Measurements from ENCODE around the gene PRDX5. TPM values are rescaled to one million over a fixed set of nuclear protein-coding genes. Genes with fewer than 3 reads are reported as not detected.
"Not testable (repeated sequence)": the region's sequence is repeated elsewhere in the genome, so short reads cannot be mapped to it uniquely, and the experiment has no call there.

Gene PRDX5
- total RNA-seq, 2 experiments from 2014 or later: 31.7 to 33.1 TPM

- POLR2A ChIA-PET: interaction anchor here (4.0 kb wide), 1 partner anchor 11 kb away, joined by 105 read pairs; the partner anchor contains the start of genes CATSPERZ and ESRRA
These were observed 2.9 kb upstream of the PRDX5 start for GRCh38 chr11:64314805-64315561.

DNA sequence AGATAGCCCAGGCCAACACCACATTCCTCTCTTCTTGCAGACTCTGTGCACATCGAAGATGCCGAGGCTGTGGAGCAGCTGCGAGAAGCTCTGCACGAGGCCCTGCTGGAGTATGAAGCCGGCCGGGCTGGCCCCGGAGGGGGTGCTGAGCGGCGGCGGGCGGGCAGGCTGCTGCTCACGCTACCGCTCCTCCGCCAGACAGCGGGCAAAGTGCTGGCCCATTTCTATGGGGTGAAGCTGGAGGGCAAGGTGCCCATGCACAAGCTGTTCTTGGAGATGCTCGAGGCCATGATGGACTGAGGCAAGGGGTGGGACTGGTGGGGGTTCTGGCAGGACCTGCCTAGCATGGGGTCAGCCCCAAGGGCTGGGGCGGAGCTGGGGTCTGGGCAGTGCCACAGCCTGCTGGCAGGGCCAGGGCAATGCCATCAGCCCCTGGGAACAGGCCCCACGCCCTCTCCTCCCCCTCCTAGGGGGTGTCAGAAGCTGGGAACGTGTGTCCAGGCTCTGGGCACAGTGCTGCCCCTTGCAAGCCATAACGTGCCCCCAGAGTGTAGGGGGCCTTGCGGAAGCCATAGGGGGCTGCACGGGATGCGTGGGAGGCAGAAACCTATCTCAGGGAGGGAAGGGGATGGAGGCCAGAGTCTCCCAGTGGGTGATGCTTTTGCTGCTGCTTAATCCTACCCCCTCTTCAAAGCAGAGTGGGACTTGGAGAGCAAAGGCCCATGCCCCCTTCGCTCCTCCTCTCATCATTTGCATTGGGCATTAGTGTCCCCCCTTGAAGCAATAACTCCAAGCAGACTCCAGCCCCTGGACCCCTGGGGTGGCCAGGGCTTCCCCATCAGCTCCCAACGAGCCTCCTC lies 2.0 kb upstream of the PRDX5 start:
- ChIA-PET POLR2A (interaction anchor here (2.2 to 4.0 kb wide), 6 partner anchors 12 to 110 kb away, joined by 7 to 105 read pairs (median 74); partner anchors contain the start of genes CATSPERZ, CCDC88B, ESRRA and FERMT3), CTCF (interaction anchor here (1.5 to 3.0 kb wide), 6 partner anchors 12 to 337 kb away, joined by 4 to 39 read pairs (median 22); partner anchors contain the start of genes CCDC88B, ESRRA and FERMT3)
- Mint-ChIP-seq H3K36me3 (ENCODE audit: low read depth) (peaks cover 57% of the 10 kb centered on the region), H3K27ac (peak overlapping the region; percentile 98), H3K4me1 (ENCODE audit: low read depth) (peaks cover 47% of the 10 kb centered on the region), H3K4me3 (peak overlapping the region; percentile 92)
- H3K27me3 Mint-ChIP-seq; H3K4me3 ChIP-seq (ENCODE audit: low read length); ATAC-seq (ENCODE audit: poor library complexity); H3K9me3 Mint-ChIP-seq; H3K9me3 ChIP-seq (ENCODE audit: control insufficient read depth in 1 of 2, insufficient read depth in 1 of 2, low read length in 2 of 2); H3K27me3 ChIP-seq (ENCODE audit: control insufficient read depth in 1 of 2, insufficient read depth in 2 of 2, low read length in 2 of 2): not testable (repeated sequence)
- peak overlapping the region; percentile 93 to 99 for H3K27ac ChIP-seq (ENCODE audit: low read depth in 1 of 2, low read length in 2 of 2)
- peaks cover 40% of the 10 kb centered on the region for H3K4me1 ChIP-seq (ENCODE audit: insufficient read depth, low read length)
- intact Hi-C loops (cut with DNase I, micrococcal nuclease): loop anchor here in 1 of 2 experiments (5.0 kb wide), 1 partner anchor 41 kb away; the partner anchor contains the start of gene RPS6KA4
- peak in 1 of 14 experiments; percentile 38 for DNase-seq
- H3K36me3 ChIP-seq (ENCODE audit: insufficient read depth, low read length): peaks cover 34% of the 10 kb centered on the region

More at GRCh38 chr11:64314805-64315561, 2.9 kb upstream of the PRDX5 start:
- DNase-seq (peak in 1 of 14 experiments; percentile 31), ATAC-seq (ENCODE audit: poor library complexity) (no peak)
- Histone ChIP-seq H3K27ac (ENCODE audit: low read depth in 1 of 2, low read length in 2 of 2) (no peak overlapping the region), H3K4me3 (ENCODE audit: low read length) (no peak overlapping the region), H3K4me1 (ENCODE audit: insufficient read depth, low read length) (peaks cover 40% of the 10 kb centered on the region), H3K27me3 (ENCODE audit: control insufficient read depth in 1 of 2, insufficient read depth in 2 of 2, low read length in 2 of 2) (no peaks in the 10 kb centered on the region), H3K36me3 (ENCODE audit: insufficient read depth, low read length) (peaks cover 31% of the 10 kb centered on the region), H3K9me3 (ENCODE audit: control insufficient read depth in 1 of 2, insufficient read depth in 1 of 2, low read length in 2 of 2) (no peaks in the 10 kb centered on the region)
- Mint-ChIP-seq H3K9me3 (no peaks in the 10 kb centered on the region), H3K4me3 (no peak overlapping the region), H3K27me3 (no peaks in the 10 kb centered on the region), H3K4me1 (ENCODE audit: low read depth) (peaks cover 41% of the 10 kb centered on the region), H3K36me3 (ENCODE audit: low read depth) (peaks cover 50% of the 10 kb centered on the region), H3K27ac (peak overlapping the region; percentile 47)
- intact Hi-C loops (cut with DNase I, micrococcal nuclease): loop anchor here in 1 of 2 experiments (5.0 kb wide), 1 partner anchor 42 kb away; the partner anchor contains the start of gene RPS6KA4
- CTCF ChIA-PET: no interaction called here
- TF ChIP-seq CTCF (IDR thresholded peaks at IDR 0.05): no peak

DNA sequence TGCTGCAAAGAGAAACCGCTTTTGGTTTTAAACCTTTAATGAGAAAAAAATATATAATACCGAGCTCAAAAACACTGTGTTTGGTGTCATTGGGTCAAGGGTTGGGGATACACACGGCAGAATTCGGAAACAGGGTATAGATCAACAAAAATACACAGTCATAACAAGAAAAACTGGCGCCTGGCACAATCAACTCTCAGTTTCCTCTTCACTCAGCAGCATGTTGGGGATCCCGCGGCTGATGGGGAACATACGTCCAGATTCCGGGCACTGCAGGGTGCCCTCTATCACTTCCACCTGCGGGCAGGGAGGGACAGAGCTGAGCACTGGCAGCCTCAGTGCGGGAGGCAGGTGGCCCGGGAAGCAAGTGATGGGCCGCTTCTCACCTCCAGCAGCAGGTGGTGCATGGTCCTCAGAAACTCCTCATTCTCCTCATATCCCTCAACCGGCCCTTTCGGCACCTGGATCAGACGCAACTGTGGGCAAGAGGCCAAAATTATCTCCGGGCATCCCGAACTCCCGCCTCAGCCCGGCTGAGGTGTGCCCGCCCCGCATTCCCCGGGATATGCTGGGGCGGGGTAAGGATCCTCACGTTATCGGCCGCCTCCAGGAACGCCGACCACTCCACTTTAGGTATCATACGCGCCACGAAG lies 1.1 kb upstream of the PRDX5 start:
- H3K4me3 ChIP-seq (ENCODE audit: low read length): peak overlapping the region; percentile 96
- CTCF ChIA-PET: interaction anchor here (1.4 to 3.0 kb wide), 11 partner anchors 13 to 336 kb away, joined by 4 to 39 read pairs (median 7); partner anchors contain the start of genes CCDC88B, ESRRA, FERMT3 and PLCB3
- Mint-ChIP-seq H3K27me3 (no peaks in the 10 kb centered on the region), H3K4me3 (peak overlapping the region; percentile 92), H3K27ac (peak overlapping the region; percentile 98), H3K4me1 (ENCODE audit: low read depth) (peaks cover 48% of the 10 kb centered on the region), H3K9me3 (no peaks in the 10 kb centered on the region), H3K36me3 (ENCODE audit: low read depth) (peaks cover 63% of the 10 kb centered on the region)
- intact Hi-C loops (cut with DNase I, micrococcal nuclease): loop anchor here (1.0 to 5.0 kb wide), 8 partner anchors 10 to 337 kb away; partner anchors contain the start of genes CCDC88B (in 1 of the 2), ESRRA (in 1 of the 2), GPR137 (in 1 of the 2) and RPS6KA4 (in 1 of the 2)
- TF ChIP-seq CTCF (IDR thresholded peaks at IDR 0.05): peak; percentile 31
- peak; percentile 13 for ATAC-seq (ENCODE audit: poor library complexity)
- H3K4me1 ChIP-seq (ENCODE audit: insufficient read depth, low read length): peaks cover 40% of the 10 kb centered on the region
- H3K27ac ChIP-seq (ENCODE audit: low read depth in 1 of 2, low read length in 2 of 2): peak overlapping the region; percentile 93 to 99
- DNase-seq: peak in 8 of 14 experiments; percentile 26 to 79 (median 46)
- no peaks in the 10 kb centered on the region for H3K9me3 ChIP-seq (ENCODE audit: control insufficient read depth in 1 of 2, insufficient read depth in 1 of 2, low read length in 2 of 2)
- POLR2A ChIA-PET: interaction anchor here (0.8 to 4.0 kb wide), 35 partner anchors 11 to 1726 kb away, joined by 3 to 105 read pairs (median 8); partner anchors contain the start of genes BAD, CATSPERZ, CCDC88B and ESRRA
- H3K27me3 ChIP-seq (ENCODE audit: control insufficient read depth in 1 of 2, insufficient read depth in 2 of 2, low read length in 2 of 2): no peaks in the 10 kb centered on the region
- H3K36me3 ChIP-seq (ENCODE audit: insufficient read depth, low read length): peaks cover 39% of the 10 kb centered on the region
